ENCODE results near the gene TRMT10A. TPM values are rescaled to one million over a fixed set of nuclear protein-coding genes. Genes with fewer than 3 reads are reported as not detected.
"Not testable (repeated sequence)": the region's sequence is repeated elsewhere in the genome, so short reads cannot be mapped to it uniquely, and the experiment has no call there.

TRMT10A gene
- total RNA-seq, 1 donor from 2014 or later, result 3.5 TPM

GRCh38 chr4:99572527-99573240, 8.8 kb upstream of the TRMT10A start:
- DNase-seq (ENCODE audit: missing footprints), result no peak
- ATAC-seq, result no peak
- intact Hi-C loops (cut with DNase I), result no loop called here

GRCh38 chr4:99571883-99572282, 8.0 kb upstream of the TRMT10A start:
- DNase-seq (ENCODE audit: missing footprints), result no peak
- ATAC-seq, result no peak
- intact Hi-C loops (cut with DNase I), result no loop called here

- intact Hi-C loops (cut with DNase I), result loop anchor here (2.0 to 5.0 kb wide), 3 partner anchors 52 to 158 kb away; no protein-coding TSS in a partner anchor
- no peak for ATAC-seq
These were observed 1.1 kb upstream of the TRMT10A start for GRCh38 chr4:99564921-99565320.

GRCh38 chr4:99552872-99553271, 11.0 kb downstream of the TRMT10A start:
- no peak for DNase-seq (ENCODE audit: missing footprints)
- intact Hi-C loops (cut with DNase I), result no loop called here
- ATAC-seq, result no peak

More at GRCh38 chr4:99564921-99565320, 1.1 kb upstream of the TRMT10A start:
- no peak for DNase-seq (ENCODE audit: missing footprints)

GRCh38 chr4:99540277-99540939, 23.4 kb downstream of the TRMT10A start:
- intact Hi-C loops (cut with DNase I), result no loop called here
- DNase-seq (ENCODE audit: missing footprints), result no peak
- ATAC-seq, result no peak

GRCh38 chr4:99537674-99538073, 26.2 kb downstream of the TRMT10A start:
- ATAC-seq (no peak), DNase-seq (ENCODE audit: missing footprints) (no peak)
- intact Hi-C loops (cut with DNase I), result no loop called here

GRCh38 chr4:99536848-99537247, 27.0 kb downstream of the TRMT10A start:
- no peak for ATAC-seq
- intact Hi-C loops (cut with DNase I), result no loop called here
- no peak for DNase-seq (ENCODE audit: missing footprints)

- peak; percentile 49 for DNase-seq (ENCODE audit: missing footprints)
These were observed 27.6 kb downstream of the TRMT10A start for GRCh38 chr4:99536271-99536670.

GRCh38 chr4:99534699-99535098, 29.1 kb downstream of the TRMT10A start:
- intact Hi-C loops (cut with DNase I); DNase-seq (ENCODE audit: missing footprints): not testable (repeated sequence)
- ATAC-seq, result peak; percentile 59

More at GRCh38 chr4:99536271-99536670, 27.6 kb downstream of the TRMT10A start:
- ATAC-seq, result peak; percentile 79
- intact Hi-C loops (cut with DNase I), result no loop called here

GRCh38 chr4:99529956-99530355, 33.9 kb downstream of the TRMT10A start:
- intact Hi-C loops (cut with DNase I), result no loop called here
- no peak for DNase-seq (ENCODE audit: missing footprints)
- no peak for ATAC-seq

- intact Hi-C loops (cut with DNase I), result no loop called here
- ATAC-seq, result no peak
- no peak for DNase-seq (ENCODE audit: missing footprints)
These were observed 34.6 kb downstream of the TRMT10A start for GRCh38 chr4:99529228-99529627.

- intact Hi-C loops (cut with DNase I), result no loop called here
- ATAC-seq (no peak), DNase-seq (ENCODE audit: missing footprints) (no peak)
These were observed 45.1 kb downstream of the TRMT10A start for GRCh38 chr4:99518601-99519295.

GRCh38 chr4:99510721-99511120, 53.1 kb downstream of the TRMT10A start, which contains the start of gene C4orf17:
C4orf17 (plus strand) TSS chr4:99511021; CDS start chr4:99513082, 2,061 bp downstream.
- ATAC-seq, result no peak
- intact Hi-C loops (cut with DNase I), result no loop called here

GRCh38 chr4:99507762-99508161, 56.1 kb downstream of the TRMT10A start:
- DNase-seq (ENCODE audit: missing footprints) (no peak), ATAC-seq (no peak)
- intact Hi-C loops (cut with DNase I), result no loop called here

More at GRCh38 chr4:99510721-99511120, 53.1 kb downstream of the TRMT10A start, which contains the start of gene C4orf17:
- DNase-seq (ENCODE audit: missing footprints), result no peak

GRCh38 chr4:99507349-99507748, 56.5 kb downstream of the TRMT10A start:
- ATAC-seq (no peak), DNase-seq (ENCODE audit: missing footprints) (no peak)
- intact Hi-C loops (cut with DNase I), result no loop called here

GRCh38 chr4:99506781-99507180, 57.1 kb downstream of the TRMT10A start:
- DNase-seq (ENCODE audit: missing footprints) (no peak), ATAC-seq (no peak)
- intact Hi-C loops (cut with DNase I), result no loop called here

GRCh38 chr4:99504804-99505502, 58.9 kb downstream of the TRMT10A start:
- DNase-seq (ENCODE audit: missing footprints) (peak; percentile 53), ATAC-seq (no peak)
- intact Hi-C loops (cut with DNase I), result no loop called here

All from Right ventricle myocardium inferior (tissue), 1 donor.